K562 (cell line): ENCODE data around the gene CFL1. TPM values are rescaled to one million over a fixed set of nuclear protein-coding genes. Genes with fewer than 3 reads are reported as not detected.

ENCODE experiments used
- ELF4 ChIP-seq: fragments of 450-650 bp; formaldehyde crosslinking; IDR thresholded peaks from 2 replicates; pipeline ENCODE4 v1.4.0; 2022; ENCODE audit warnings: missing genetic modification characterization
- MYC ChIP-seq, 2 experiments: fragments of 250-450 bp in 1 of 2; sonication (Bioruptor Pico) in 1 of 2; IDR thresholded peaks; 2 replicates each; pipeline versions ENCODE4 v1.5.1 to v1.6.1; 2012 to 2021; ENCODE audit warnings: low read depth in 2 of 2, borderline replicate concordance in 1 of 2, improper control_type of control experiment in 1 of 2, low read length in 1 of 2, mild to moderate bottlenecking in 1 of 2, moderate library complexity in 1 of 2
- NFE2 ChIP-seq: IDR thresholded peaks from 2 replicates; pipeline ENCODE4 v1.6.1; 2014; ENCODE audit warnings: antibody characterized with exemption, low read depth
- PKNOX1 ChIP-seq: fragments of 450-650 bp; IDR thresholded peaks from 2 replicates; pipeline ENCODE4 v1.6.1; 2016
- POLR2AphosphoS5 ChIP-seq: IDR thresholded peaks from 2 replicates; pipeline ENCODE4 v1.6.1; 2011; ENCODE audit warnings: mild to moderate bottlenecking, low read depth, low read length, moderate library complexity; ENCODE audit not compliant: control insufficient read depth, insufficient read depth
- SUPT5H ChIP-seq: fragments of 450-650 bp; IDR thresholded peaks from 2 replicates; pipeline ENCODE4 v1.6.1; 2016
- TAF9B ChIP-seq: fragments of 450-650 bp; IDR thresholded peaks from 2 replicates; pipeline ENCODE4 v1.6.1; 2018; ENCODE audit warnings: mild to moderate bottlenecking; ENCODE audit not compliant: partially characterized antibody
- ZKSCAN3 ChIP-seq: fragments of 250-450 bp; sonication (Bioruptor Pico); IDR thresholded peaks from 2 replicates; pipeline ENCODE4 v1.4.0; 2020
- ZNF121 ChIP-seq: sonication (generic); formaldehyde crosslinking; conservative IDR thresholded peaks from 2 replicates; pipeline ENCODE4 v1.8.0; 2022; ENCODE audit warnings: missing genetic modification reagents
- ZNF24 ChIP-seq: fragments of 450-650 bp; IDR thresholded peaks from 2 replicates; pipeline ENCODE4 v1.6.1; 2016
- ZNF77 ChIP-seq: fragments of 250-450 bp; sonication (Bioruptor Pico); IDR thresholded peaks from 2 replicates; pipeline ENCODE4 v1.5.0; 2020
- polyA plus RNA-seq, 8 experiments: library from polyadenylated mRNA; depleted of rRNA in 4 of 8; stranded (reverse) in 5 of 8; unstranded in 3 of 8; fragments of >200 nt; fragmentation: Nextera tagmentation in 2 of 8; fragmentation: Illumina TruSeq in 1 of 8; extraction: Ambion mirVana in 2 of 8; extraction: Trizol in 1 of 8; gene quantifications; 2 replicates each; pipeline versions ENCODE4 v1.2.1 to v1.2.3, GENCODE V29; 2011 to 2014; ENCODE audit warnings: inconsistent platforms in 1 of 8, missing spikeins in 1 of 8
- total RNA-seq, 7 experiments: library from RNA; depleted of rRNA in 6 of 7; stranded (reverse); fragments of >200 nt in 6 of 7; fragmentation: Illumina TruSeq in 2 of 7; extraction: Trizol in 2 of 7; gene quantifications; 2 replicates each; pipeline versions ENCODE4 v1.2.1 to v1.2.3, GENCODE V29; 2011 to 2021; ENCODE audit warnings: low replicate concordance in 1 of 7
- TF ChIP-seq, protein P1 (sequence below), 2 experiments: fragments of 450-650 bp; IDR thresholded peaks; 2 replicates each; pipeline ENCODE4 v1.6.1; 2016; ENCODE audit warnings: mild to moderate bottlenecking in 2 of 2, borderline replicate concordance in 1 of 2, low read depth in 1 of 2, moderate library complexity in 1 of 2
- TF ChIP-seq, protein P2 (sequence below), 2 experiments: fragments of 450-650 bp; conservative IDR thresholded peaks; 2 replicates each; pipeline ENCODE4 v1.6.1; 2017; ENCODE audit warnings: mild to moderate bottlenecking in 2 of 2, moderate library complexity in 2 of 2

Gene CFL1
- total and polyA plus RNA-seq, 9 of the 15 experiments (the other 6 are each of a cell fraction or from before 2014, with no cell fraction given): 105 to 1,101 (median 859) TPM

DNA sequence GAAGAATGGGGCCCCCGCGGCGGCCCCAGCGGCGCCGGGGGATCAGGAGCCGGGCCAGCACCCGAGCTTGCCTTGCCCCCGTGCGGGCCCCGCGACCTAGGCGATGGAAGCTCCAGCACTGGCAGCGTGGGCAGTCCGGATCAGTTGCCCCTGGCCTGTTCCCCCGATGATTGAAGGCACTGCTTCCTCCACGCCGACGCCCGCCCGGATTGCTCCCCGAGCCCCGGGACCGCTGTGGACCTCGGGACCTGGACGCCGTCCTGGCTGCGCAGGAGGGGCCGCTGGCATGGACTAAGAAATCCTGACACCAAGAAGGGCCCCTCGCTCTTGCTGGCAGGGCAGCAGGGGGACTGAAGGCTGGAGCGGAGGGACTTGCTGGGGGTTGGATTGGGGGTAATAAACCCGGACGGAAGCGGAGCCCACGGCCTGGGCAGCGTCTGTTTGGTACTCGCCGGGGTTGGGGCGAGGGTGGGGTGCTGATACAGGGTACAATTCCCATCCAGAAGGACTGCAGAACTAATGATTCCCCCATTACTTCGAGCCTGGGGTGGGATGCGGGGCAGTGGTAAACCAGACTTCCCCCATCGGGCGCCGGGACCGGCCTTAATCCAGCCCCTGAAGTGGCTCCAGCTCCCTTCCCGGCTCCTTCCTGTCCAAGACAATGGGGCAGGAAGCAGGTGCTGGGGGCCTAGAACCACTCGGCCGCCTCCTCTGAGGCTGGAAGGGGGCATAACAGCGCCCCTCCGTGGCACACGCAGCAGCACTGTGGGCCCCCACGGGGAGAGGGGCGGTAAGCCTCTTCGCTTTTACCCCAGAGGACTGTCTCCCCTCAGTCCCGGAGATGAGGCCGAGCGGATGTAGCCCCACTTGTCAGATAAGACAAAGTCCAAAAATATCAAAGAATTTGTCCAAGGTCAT lies 33.5 kb upstream of the CFL1 start (continued):
- TF ChIP-seq, protein P1, sequence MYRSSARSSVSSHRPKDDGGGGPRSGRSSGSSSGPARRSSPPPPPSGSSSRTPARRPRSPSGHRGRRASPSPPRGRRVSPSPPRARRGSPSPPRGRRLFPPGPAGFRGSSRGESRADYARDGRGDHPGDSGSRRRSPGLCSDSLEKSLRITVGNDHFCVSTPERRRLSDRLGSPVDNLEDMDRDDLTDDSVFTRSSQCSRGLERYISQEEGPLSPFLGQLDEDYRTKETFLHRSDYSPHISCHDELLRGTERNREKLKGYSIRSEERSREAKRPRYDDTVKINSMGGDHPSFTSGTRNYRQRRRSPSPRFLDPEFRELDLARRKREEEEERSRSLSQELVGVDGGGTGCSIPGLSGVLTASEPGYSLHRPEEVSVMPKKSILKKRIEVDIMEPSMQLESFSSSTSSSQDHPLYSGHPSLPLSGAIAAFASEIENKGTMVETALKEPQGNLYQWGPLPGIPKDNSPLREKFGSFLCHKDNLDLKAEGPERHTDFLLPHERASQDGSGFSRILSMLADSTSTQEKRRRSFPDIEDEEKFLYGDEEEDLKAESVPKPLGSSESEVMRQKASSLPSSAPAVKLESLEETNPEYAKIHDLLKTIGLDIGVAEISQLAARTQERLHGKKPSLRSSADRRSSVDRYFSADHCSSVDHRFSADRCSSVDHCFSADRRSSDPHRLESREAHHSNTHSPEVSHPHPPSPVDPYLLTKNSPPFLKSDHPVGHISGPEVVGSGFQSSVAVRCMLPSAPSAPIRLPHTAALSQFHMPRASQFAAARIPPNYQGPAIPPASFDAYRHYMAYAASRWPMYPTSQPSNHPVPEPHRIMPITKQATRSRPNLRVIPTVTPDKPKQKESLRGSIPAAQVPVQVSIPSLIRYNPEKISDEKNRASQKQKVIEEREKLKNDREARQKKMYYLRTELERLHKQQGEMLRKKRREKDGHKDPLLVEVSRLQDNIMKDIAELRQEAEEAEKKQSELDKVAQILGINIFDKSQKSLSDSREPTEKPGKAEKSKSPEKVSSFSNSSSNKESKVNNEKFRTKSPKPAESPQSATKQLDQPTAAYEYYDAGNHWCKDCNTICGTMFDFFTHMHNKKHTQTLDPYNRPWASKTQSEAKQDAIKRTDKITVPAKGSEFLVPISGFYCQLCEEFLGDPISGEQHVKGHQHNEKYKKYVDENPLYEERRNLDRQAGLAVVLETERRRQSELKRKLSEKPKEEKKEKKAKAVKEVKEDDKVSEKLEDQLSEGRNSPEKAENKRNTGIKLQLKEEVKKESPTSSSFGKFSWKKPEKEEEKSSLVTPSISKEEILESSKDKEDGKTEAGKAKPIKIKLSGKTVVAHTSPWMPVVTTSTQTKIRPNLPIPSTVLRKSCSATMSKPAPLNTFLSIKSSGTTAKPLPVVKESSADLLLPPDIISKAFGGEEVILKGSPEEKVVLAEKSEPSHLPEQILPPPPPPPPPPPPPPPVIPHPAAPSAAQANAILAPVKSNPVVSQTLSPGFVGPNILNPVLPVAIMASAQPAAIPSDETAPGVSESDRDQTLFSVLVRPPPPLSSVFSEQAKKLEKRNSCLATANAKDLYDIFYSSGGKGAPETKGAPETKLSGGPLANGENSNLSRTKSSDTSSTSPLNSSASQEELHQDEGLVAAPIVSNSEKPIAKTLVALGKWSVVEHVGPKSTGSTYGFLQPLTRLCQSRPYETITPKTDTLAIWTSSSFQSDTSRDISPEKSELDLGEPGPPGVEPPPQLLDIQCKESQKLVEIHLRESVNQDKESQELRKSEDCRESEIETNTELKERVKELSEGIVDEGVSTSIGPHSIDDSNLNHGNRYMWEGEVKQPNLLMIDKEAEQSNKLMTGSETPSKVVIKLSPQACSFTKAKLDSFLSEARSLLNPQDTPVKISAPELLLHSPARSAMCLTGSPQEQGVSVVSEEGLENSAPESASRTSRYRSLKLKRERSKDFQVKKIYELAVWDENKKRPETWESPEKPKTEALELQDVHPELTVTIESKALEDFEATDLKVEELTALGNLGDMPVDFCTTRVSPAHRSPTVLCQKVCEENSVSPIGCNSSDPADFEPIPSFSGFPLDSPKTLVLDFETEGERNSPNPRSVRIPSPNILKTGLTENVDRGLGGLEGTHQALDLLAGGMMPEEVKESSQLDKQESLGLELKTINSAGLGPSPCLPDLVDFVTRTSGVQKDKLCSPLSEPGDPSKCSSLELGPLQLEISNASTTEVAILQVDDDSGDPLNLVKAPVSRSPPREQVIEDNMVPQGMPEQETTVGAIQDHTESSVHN (IDR thresholded peaks at IDR 0.05; ENCODE audit: borderline replicate concordance in 1 of 2, low read depth in 1 of 2): no peak
- TF ChIP-seq ZKSCAN3 (CRISPR knock-in tag) (no peak), MYC (IDR thresholded peaks at IDR 0.05; ENCODE audit: low read depth, low read length) (no peak), MYC (CRISPR knock-in tag; IDR thresholded peaks at IDR 0.05; ENCODE audit: borderline replicate concordance, low read depth) (no peak), ELF4 (CRISPR knock-in tag) (0 out of 2 replicates have a peak, but pooled peaks have one; percentile 30), POLR2AphosphoS5 (peak; percentile 63; the same call in 1 of the 2 replicates), TAF9B (no peak), NFE2 (no peak; the same call in 1 of the 2 replicates), ZNF77 (0 out of 2 replicates have a peak, but pooled peaks have one; percentile 70), ZNF24 (peak; percentile 57; the same call in 1 of the 2 replicates), PKNOX1 (peak; percentile 16; the same call in 1 of the 2 replicates), ZNF121 (no peak), SUPT5H (peak; percentile 85)
- TF ChIP-seq, protein P2, sequence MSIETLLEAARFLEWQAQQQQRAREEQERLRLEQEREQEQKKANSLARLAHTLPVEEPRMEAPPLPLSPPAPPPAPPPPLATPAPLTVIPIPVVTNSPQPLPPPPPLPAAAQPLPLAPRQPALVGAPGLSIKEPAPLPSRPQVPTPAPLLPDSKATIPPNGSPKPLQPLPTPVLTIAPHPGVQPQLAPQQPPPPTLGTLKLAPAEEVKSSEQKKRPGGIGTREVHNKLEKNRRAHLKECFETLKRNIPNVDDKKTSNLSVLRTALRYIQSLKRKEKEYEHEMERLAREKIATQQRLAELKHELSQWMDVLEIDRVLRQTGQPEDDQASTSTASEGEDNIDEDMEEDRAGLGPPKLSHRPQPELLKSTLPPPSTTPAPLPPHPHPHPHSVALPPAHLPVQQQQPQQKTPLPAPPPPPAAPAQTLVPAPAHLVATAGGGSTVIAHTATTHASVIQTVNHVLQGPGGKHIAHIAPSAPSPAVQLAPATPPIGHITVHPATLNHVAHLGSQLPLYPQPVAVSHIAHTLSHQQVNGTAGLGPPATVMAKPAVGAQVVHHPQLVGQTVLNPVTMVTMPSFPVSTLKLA (conservative IDR thresholded peaks at IDR 0.05): peak in 1 of 2 experiments; percentile 43; a peak in 1 of 4 replicates
